Transverse colon (tissue), 4 donors: ENCODE measurements around the gene WEE1.

Experiments
- POLR2A ChIP-seq: fragments of 450-650 bp; IDR thresholded peaks from one replicate; pipeline ENCODE4 v1.6.1; 2016; ENCODE audit warnings: antibody characterized with exemption, mild to moderate bottlenecking, moderate library complexity
- POLR2AphosphoS5 ChIP-seq, 3 donors: sonication (generic); formaldehyde crosslinking; IDR thresholded peaks; one replicate each; pipeline ENCODE4 v1.6.1; 2016; ENCODE audit warnings: antibody characterized with exemption in 3 of 3
- TF ChIP-seq, protein P1 (sequence below), 5 experiments: fragments of 200-600 bp in 3 of 5; fragments of 450-650 bp in 2 of 5; sonication (generic) in 3 of 5; IDR thresholded peaks; 1 replicate in 2 of 5; 2 replicates in 3 of 5; pipeline ENCODE4 v1.5.1; 2016 to 2017; ENCODE audit warnings: antibody characterized with exemption in 5 of 5, inconsistent platforms in 3 of 5, mild to moderate bottlenecking in 2 of 5, moderate library complexity in 1 of 5

DNA sequence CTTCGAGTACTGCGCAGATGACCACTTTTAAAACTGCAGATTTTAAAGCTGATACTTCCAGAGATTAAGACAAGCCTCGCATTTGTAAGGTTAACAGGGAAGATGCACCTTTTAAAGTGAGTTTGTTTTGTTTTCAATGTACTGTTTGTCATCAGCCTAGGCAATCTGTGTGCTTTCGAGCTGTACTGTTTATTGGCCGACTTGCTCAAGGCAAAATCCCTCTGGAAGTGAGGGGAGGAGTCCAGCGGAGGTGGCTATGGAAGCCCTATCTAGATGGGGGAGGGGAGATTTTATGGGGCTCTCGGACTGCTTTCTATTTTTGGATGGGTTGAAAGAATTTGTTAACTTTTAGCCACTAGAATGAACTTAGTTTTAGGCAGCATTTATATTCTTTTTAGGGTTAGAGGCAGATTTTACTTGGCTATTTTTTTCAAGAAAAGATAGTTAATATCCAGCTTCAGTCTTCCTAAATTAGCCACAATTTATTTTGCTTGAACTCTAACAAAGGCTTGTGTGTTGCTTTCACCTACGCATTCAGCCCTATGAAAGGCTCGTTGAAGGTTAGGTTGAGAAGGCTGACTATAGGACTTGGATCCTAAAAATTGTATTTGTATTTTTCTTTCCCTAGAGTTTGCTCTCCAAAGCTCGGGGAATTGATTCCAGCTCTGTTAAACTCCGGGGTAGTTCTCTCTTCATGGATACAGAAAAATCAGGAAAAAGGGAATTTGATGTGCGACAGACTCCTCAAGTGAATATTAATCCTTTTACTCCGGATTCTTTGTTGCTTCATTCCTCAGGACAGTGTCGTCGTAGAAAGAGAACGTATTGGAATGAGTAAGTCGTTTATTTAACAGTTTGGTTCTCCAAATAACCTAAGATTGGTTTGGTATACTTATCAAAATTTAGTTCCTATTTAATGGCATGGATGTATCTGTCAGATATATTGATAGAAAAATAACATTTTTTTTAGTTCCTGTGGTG lies 2.1 kb downstream of the WEE1 start:
- TF ChIP-seq, protein P1, sequence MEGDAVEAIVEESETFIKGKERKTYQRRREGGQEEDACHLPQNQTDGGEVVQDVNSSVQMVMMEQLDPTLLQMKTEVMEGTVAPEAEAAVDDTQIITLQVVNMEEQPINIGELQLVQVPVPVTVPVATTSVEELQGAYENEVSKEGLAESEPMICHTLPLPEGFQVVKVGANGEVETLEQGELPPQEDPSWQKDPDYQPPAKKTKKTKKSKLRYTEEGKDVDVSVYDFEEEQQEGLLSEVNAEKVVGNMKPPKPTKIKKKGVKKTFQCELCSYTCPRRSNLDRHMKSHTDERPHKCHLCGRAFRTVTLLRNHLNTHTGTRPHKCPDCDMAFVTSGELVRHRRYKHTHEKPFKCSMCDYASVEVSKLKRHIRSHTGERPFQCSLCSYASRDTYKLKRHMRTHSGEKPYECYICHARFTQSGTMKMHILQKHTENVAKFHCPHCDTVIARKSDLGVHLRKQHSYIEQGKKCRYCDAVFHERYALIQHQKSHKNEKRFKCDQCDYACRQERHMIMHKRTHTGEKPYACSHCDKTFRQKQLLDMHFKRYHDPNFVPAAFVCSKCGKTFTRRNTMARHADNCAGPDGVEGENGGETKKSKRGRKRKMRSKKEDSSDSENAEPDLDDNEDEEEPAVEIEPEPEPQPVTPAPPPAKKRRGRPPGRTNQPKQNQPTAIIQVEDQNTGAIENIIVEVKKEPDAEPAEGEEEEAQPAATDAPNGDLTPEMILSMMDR (IDR thresholded peaks at IDR 0.05): no peak
- TF ChIP-seq POLR2A: peak; percentile 87
- TF ChIP-seq POLR2AphosphoS5 (IDR thresholded peaks at IDR 0.05): peak; percentile 86 to 96 (median 95)
